ENCODE data around the gene PDGFC. TPM values are rescaled to one million over a fixed set of nuclear protein-coding genes. Genes with fewer than 3 reads are reported as not detected.
"Not testable (repeated sequence)": the region's sequence is repeated elsewhere in the genome, so short reads cannot be mapped to it uniquely, and the experiment has no call there.

Gene PDGFC
- total and polyA plus RNA-seq, 2 of the 13 experiments (the other 11 are each of a cell fraction or from before 2014, with no cell fraction given): 4.6 to 9.1 TPM

DNA sequence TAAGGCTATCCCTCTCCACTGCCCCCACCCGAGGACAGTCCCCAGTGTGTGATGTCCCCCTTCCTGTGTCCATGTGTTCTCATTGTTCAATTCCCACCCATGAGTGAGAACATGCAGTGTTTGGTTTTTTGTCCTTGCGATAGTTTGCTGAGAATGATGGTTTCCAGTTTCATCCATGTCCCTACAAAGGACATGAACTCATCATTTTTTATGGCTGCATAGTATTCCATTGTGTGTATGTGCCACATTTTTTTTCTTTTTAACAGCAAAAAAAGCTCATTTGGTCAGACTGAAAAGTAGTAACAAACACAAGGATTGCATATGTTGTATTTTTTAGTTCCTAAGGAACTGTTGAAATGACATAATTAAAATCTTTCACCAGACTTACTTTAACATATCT lies 105.5 kb downstream of the PDGFC start:
- 95% methylated on average over 2 of the region's 2 CpGs for WGBS (ENCODE audit: low lambda C conversion rate)
- not testable (repeated sequence) for BruUV-seq (replicated peaks); H3K36me3 ChIP-seq (replicated peaks in 1 of 2; ENCODE audit: control insufficient read depth in 1 of 2, insufficient read depth in 2 of 2, low read length in 2 of 2)

GRCh38 chr4:156865451-156865850 lies 106.1 kb downstream of the PDGFC start:
- no peaks in the 10 kb centered on the region for H3K36me3 ChIP-seq (replicated peaks in 1 of 2; ENCODE audit: control insufficient read depth in 1 of 2, insufficient read depth in 2 of 2, low read length in 2 of 2)
- no peak overlapping the region for H2AFZ ChIP-seq (ENCODE audit: low read length)
- ATAC-seq: no peak
- no peaks in the 10 kb centered on the region for H3K79me2 ChIP-seq (ENCODE audit: insufficient read depth, low read length)
- no TSS peak for BruUV-seq (replicated peaks)
- H3K27me3 ChIP-seq (ENCODE audit: control insufficient read depth in 1 of 2, insufficient read depth in 2 of 2, low read length in 2 of 2): no peaks in the 10 kb centered on the region
- H3K9me3 ChIP-seq (ENCODE audit: low read length): no peaks in the 10 kb centered on the region
- no peak overlapping the region for H3K27ac ChIP-seq (ENCODE audit: extremely low read length, insufficient read depth, low read length)
- FAIRE-seq: no peak
- ChIA-PET POLR2A (no interaction called here), CTCF (ENCODE audit: low intra/inter-chr PET ratio, low total read pairs) (no interaction called here)
- intact Hi-C loops (cut with micrococcal nuclease; ENCODE audit: unreplicated experiment) (no loop called here), in situ Hi-C loops (cut with HindIII; ENCODE audit: extremely low pct_ligation_motif_present, low pct_unique_long_range_greater_than_20kb) (no loop called here)
- 79% methylated on average over 2 of the region's 2 CpGs for WGBS (ENCODE audit: low lambda C conversion rate)
- no peak overlapping the region for H3K4me2 ChIP-seq (ENCODE audit: low read depth, low read length)
- H3K9ac ChIP-seq (ENCODE audit: insufficient read depth, low read depth, low read length): no peak overlapping the region
- no peak for DNase-seq (ENCODE audit: low spot score)
- H3K4me3 ChIP-seq (replicated peaks in 1 of 3; ENCODE audit: insufficient read depth in 1 of 3, low read depth in 2 of 3, low read length in 3 of 3): no peak overlapping the region
- H3K4me1 ChIP-seq (ENCODE audit: insufficient read depth, low read length): no peaks in the 10 kb centered on the region
- H4K20me1 ChIP-seq (ENCODE audit: insufficient read depth, low read length): no peaks in the 10 kb centered on the region
- TF ChIP-seq TCF7 (IDR thresholded peaks at IDR 0.05; ENCODE audit: low read depth) (no peak), ZBTB3 (CRISPR knock-in tag; IDR thresholded peaks at IDR 0.05; ENCODE audit: borderline replicate concordance, low read depth) (no peak), FOSL2 (CRISPR knock-in tag; IDR thresholded peaks at IDR 0.05) (no peak), ZNF367 (CRISPR knock-in tag; IDR thresholded peaks at IDR 0.05; ENCODE audit: borderline replicate concordance) (no peak), SRSF1 (optimal IDR thresholded peaks at IDR 0.05; ENCODE audit: low read depth, low read length) (no peak), ZNF563 (CRISPR knock-in tag; IDR thresholded peaks at IDR 0.05) (no peak), ZNF335 (CRISPR knock-in tag; IDR thresholded peaks at IDR 0.05) (no peak), GMEB1 (CRISPR knock-in tag; IDR thresholded peaks at IDR 0.05; ENCODE audit: borderline replicate concordance) (no peak)

More for the DNA sequence above, 105.5 kb downstream of the PDGFC start:
- H3K9ac ChIP-seq (ENCODE audit: insufficient read depth, low read depth, low read length); ATAC-seq; intact Hi-C loops (cut with micrococcal nuclease; ENCODE audit: unreplicated experiment); CTCF ChIA-PET (ENCODE audit: low intra/inter-chr PET ratio, low total read pairs); H4K20me1 ChIP-seq (ENCODE audit: insufficient read depth, low read length); H3K4me1 ChIP-seq (ENCODE audit: insufficient read depth, low read length); POLR2A ChIA-PET; in situ Hi-C loops (cut with HindIII; ENCODE audit: extremely low pct_ligation_motif_present, low pct_unique_long_range_greater_than_20kb); FAIRE-seq; H3K4me3 ChIP-seq (replicated peaks in 1 of 3; ENCODE audit: insufficient read depth in 1 of 3, low read depth in 2 of 3, low read length in 3 of 3); H3K79me2 ChIP-seq (ENCODE audit: insufficient read depth, low read length); H3K27me3 ChIP-seq (ENCODE audit: control insufficient read depth in 1 of 2, insufficient read depth in 2 of 2, low read length in 2 of 2); H3K4me2 ChIP-seq (ENCODE audit: low read depth, low read length); H2AFZ ChIP-seq (ENCODE audit: low read length); DNase-seq (ENCODE audit: low spot score); H3K27ac ChIP-seq (ENCODE audit: extremely low read length, insufficient read depth, low read length); H3K9me3 ChIP-seq (ENCODE audit: low read length): not testable (repeated sequence)

Data from HepG2 (cell line).